PC-9 (cell line): ENCODE data around the gene FASTK.

Experiments used
- EZH2 ChIP-seq: fragments of 200-600 bp; sonication (generic); IDR thresholded peaks from 2 replicates; pipeline ENCODE4 v1.8.0; 2017; ENCODE audit warnings: antibody characterized with exemption, low read depth
- TF ChIP-seq, protein P1 (sequence below): fragments of 200-600 bp; sonication (generic); conservative IDR thresholded peaks from 2 replicates; pipeline ENCODE4 v1.6.1; 2017; ENCODE audit warnings: mixed run types, antibody characterized with exemption, mild to moderate bottlenecking, moderate library complexity

DNA sequence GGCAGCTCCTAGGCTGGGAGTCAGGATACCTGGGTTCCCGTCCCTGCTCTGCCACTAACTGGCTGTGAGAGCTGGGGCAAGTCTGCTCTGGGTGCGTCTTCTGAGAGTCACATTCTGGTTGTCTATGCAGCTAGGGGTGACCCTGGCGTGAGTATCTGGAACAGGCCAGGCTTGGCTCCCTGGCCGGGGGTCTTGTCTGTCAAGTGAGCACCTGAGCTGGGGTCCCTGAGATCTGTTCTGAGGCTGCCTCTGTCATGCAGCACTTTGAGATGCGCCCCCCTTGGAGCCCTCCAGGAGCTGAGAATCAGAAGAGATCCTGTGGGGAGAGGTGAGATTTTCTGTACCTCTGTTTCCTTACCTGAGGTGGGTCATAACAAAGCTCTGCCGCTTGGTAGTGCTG lies 13.1 kb upstream of the FASTK start:
- TF ChIP-seq, protein P1, sequence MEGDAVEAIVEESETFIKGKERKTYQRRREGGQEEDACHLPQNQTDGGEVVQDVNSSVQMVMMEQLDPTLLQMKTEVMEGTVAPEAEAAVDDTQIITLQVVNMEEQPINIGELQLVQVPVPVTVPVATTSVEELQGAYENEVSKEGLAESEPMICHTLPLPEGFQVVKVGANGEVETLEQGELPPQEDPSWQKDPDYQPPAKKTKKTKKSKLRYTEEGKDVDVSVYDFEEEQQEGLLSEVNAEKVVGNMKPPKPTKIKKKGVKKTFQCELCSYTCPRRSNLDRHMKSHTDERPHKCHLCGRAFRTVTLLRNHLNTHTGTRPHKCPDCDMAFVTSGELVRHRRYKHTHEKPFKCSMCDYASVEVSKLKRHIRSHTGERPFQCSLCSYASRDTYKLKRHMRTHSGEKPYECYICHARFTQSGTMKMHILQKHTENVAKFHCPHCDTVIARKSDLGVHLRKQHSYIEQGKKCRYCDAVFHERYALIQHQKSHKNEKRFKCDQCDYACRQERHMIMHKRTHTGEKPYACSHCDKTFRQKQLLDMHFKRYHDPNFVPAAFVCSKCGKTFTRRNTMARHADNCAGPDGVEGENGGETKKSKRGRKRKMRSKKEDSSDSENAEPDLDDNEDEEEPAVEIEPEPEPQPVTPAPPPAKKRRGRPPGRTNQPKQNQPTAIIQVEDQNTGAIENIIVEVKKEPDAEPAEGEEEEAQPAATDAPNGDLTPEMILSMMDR, result no peak
- no peak for TF ChIP-seq EZH2
